ENCODE data around the gene ATP13A3. TPM values are rescaled to one million over a fixed set of nuclear protein-coding genes. Genes with fewer than 3 reads are reported as not detected.

ATP13A3 gene
- polyA plus RNA-seq, 3 donors from 2014 or later, result 5.2 to 8.5 (median 7.3) TPM

- peaks cover 0 to 2% (median 0%) of the 10 kb centered on the region in 6 donors for H3K9me3 Mint-ChIP-seq
- H3K27ac Mint-ChIP-seq, result no peak overlapping the region
- DNase-seq, result no peak
- peak overlapping the region in 2 of 5 donors; percentile 42 to 79 for H3K4me3 Mint-ChIP-seq
- peaks cover 37 to 41% of the 10 kb centered on the region in 2 donors for H3K4me1 Mint-ChIP-seq
- H3K36me3 Mint-ChIP-seq, result peaks cover 0 to 4% (median 0%) of the 10 kb centered on the region in 3 donors
- peaks cover 0 to 16% (median 10%) of the 10 kb centered on the region in 3 donors for H3K27me3 Mint-ChIP-seq (ENCODE audit: low read depth in 3 of 3)
Measured at GRCh38 chr3:194399874-194400411, 86.9 kb downstream of the ATP13A3 start.

DNA sequence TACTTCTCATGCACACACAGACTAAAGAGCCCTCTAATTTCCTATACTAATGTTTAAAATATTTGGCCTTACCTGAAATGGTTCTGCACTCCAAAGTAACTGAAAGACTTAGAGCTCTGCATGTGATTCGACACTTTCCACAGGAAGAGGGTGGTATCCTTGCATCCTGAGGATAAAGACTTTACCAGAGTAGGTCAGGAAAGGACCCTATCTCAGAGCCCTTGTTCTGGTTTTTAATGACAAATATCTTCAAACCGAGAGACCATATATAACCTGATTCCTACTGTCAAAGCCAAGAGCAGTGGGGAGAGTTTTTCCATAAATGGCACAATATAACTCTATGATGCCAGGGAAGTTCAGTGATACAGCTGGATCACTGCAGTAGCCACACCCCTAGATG lies 87.6 kb downstream of the ATP13A3 start, which contains the start of gene GP5:
GP5 (minus strand) TSS at position 101 of the 400 bp plus-strand sequence. CDS start 984 bp downstream, outside the sequence.
- peaks cover 0 to 2% (median 0%) of the 10 kb centered on the region in 6 donors for H3K9me3 Mint-ChIP-seq
- H3K4me1 Mint-ChIP-seq, result peaks cover 36 to 41% of the 10 kb centered on the region in 2 donors
- peak within 1 kb of the TSS; percentile 69 to 85 (median 79) for H3K4me3 Mint-ChIP-seq

GRCh38 chr3:194397757-194398312 lies 89.0 kb downstream of the ATP13A3 start:
- Mint-ChIP-seq H3K27ac (peak overlapping the region in 1 of 6 donors; percentile 16), H3K4me3 (peak overlapping the region; percentile 69 to 85 (median 79)), H3K36me3 (no peaks in the 10 kb centered on the region), H3K9me3 (peaks cover 0 to 2% (median 0%) of the 10 kb centered on the region in 6 donors), H3K4me1 (peaks cover 36 to 41% of the 10 kb centered on the region in 2 donors), H3K27me3 (ENCODE audit: low read depth in 3 of 3) (peaks cover 0 to 17% (median 10%) of the 10 kb centered on the region in 3 donors)
- DNase-seq, result peak; percentile 26 to 42 (median 31)

More for the DNA sequence above, 87.6 kb downstream of the ATP13A3 start, which contains the start of gene GP5:
- Mint-ChIP-seq H3K27me3 (ENCODE audit: low read depth in 3 of 3) (peaks cover 0 to 17% (median 10%) of the 10 kb centered on the region in 3 donors), H3K27ac (peak within 1 kb of the TSS in 1 of 6 donors; percentile 16), H3K36me3 (no peaks in the 10 kb centered on the region)
- no peak for DNase-seq

GRCh38 chr3:194396859-194397756 lies 89.7 kb downstream of the ATP13A3 start:
- no peaks in the 10 kb centered on the region for H3K36me3 Mint-ChIP-seq
- peaks cover 0 to 17% (median 10%) of the 10 kb centered on the region in 3 donors for H3K27me3 Mint-ChIP-seq (ENCODE audit: low read depth in 3 of 3)
- peaks cover 0 to 2% (median 0%) of the 10 kb centered on the region in 6 donors for H3K9me3 Mint-ChIP-seq
- H3K4me3 Mint-ChIP-seq, result peak overlapping the region; percentile 69 to 85 (median 79)
- H3K4me1 Mint-ChIP-seq, result peaks cover 36 to 41% of the 10 kb centered on the region in 2 donors
- peak in 1 of 3 donors; percentile 10 for DNase-seq
- no peak overlapping the region for H3K27ac Mint-ChIP-seq

DNA sequence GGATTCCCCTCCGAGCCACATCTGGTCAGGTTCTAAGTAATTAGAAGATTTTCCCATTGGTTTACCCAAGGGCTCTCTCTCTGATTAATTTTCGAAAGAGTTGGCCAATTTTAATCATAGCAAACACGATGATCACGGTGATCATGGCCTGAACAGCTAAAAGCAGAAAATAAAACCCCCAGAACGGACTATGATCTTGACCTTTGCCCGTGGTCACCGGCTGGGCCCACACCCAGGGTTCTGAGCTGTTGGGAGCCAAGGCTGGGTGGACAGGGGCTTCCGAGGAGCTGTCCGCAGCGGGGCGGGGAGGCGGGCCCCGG lies 90.3 kb downstream of the ATP13A3 start:
- H3K27ac Mint-ChIP-seq, result no peak overlapping the region
- peak overlapping the region; percentile 36 to 81 (median 68) for H3K4me3 Mint-ChIP-seq
- H3K4me1 Mint-ChIP-seq, result peaks cover 36 to 41% of the 10 kb centered on the region in 2 donors
- no peaks in the 10 kb centered on the region for H3K36me3 Mint-ChIP-seq
- peaks cover 0 to 17% (median 10%) of the 10 kb centered on the region in 3 donors for H3K27me3 Mint-ChIP-seq (ENCODE audit: low read depth in 3 of 3)
- H3K9me3 Mint-ChIP-seq, result peaks cover 0 to 2% (median 0%) of the 10 kb centered on the region in 6 donors
- no peak for DNase-seq

DNA sequence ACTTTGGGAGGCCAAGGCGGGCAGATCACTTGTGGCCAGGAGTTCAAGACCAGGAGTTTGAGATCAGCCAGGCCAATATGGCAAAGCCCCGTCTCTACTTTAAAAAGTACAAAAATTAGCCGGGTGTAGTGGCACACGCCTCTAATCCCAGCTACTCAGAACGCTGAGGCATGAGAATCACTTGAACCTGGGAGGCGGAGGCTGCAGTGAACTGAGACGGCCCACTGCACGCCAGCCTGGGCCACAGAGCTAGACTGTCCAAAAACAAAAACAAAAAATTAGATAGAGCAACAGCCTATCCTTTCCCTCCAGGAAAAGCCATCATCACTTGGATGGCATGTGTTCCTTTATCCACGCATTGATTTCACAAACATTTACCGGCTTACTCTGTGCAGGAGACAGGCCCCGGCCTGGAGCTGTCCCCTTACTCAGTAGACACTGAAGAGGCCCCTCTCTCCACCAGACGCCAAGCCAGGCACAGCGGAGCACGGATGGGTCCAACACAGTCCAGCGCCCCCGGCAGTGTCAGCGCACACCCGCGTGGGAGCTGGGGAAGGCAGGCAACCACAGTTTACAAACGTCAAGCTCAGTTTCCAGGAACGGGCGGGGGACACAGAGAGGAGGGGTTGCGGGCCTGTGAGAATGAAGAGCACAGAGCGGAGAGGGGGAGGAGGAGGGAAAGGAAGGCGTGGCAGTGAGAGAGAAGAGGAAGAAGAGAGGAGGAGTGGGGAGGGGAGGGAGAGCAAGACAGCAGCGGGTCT lies 90.8 kb downstream of the ATP13A3 start:
- Mint-ChIP-seq H3K9me3 (peaks cover 0 to 2% (median 0%) of the 10 kb centered on the region in 6 donors), H3K4me3 (peak overlapping the region in 4 of 5 donors; percentile 21 to 81 (median 64)), H3K4me1 (peaks cover 36 to 41% of the 10 kb centered on the region in 2 donors), H3K27ac (no peak overlapping the region), H3K27me3 (ENCODE audit: low read depth in 3 of 3) (peaks cover 0 to 17% (median 10%) of the 10 kb centered on the region in 3 donors), H3K36me3 (no peaks in the 10 kb centered on the region)
- DNase-seq, result no peak

DNA sequence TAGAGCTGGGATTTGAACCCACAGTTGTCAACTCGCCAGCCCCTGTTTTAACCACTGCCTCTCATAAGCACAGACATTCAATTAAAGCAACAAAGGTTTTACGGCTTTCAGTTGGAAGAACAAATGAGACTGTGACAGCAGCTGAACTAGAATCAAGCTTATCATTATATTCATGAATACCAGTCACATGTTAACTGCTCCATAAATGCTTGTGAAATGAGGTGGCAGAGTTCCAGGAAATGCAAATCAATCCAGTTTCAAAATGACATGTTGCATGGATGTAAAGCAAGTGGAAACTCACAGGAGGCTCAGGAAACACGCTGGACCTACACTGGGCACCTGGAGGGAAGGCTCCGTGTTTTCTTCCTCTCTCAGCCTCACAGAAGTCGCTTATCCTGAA lies 91.6 kb downstream of the ATP13A3 start:
- no peak for DNase-seq
- H3K27me3 Mint-ChIP-seq (ENCODE audit: low read depth in 3 of 3), result peaks cover 0 to 17% (median 11%) of the 10 kb centered on the region in 3 donors
- H3K9me3 Mint-ChIP-seq, result peaks cover 0 to 2% (median 0%) of the 10 kb centered on the region in 6 donors
- no peak overlapping the region for H3K27ac Mint-ChIP-seq
- peak overlapping the region in 3 of 5 donors; percentile 13 to 21 (median 19) for H3K4me3 Mint-ChIP-seq
- peaks cover 36 to 39% of the 10 kb centered on the region in 2 donors for H3K4me1 Mint-ChIP-seq
- H3K36me3 Mint-ChIP-seq, result no peaks in the 10 kb centered on the region

DNA sequence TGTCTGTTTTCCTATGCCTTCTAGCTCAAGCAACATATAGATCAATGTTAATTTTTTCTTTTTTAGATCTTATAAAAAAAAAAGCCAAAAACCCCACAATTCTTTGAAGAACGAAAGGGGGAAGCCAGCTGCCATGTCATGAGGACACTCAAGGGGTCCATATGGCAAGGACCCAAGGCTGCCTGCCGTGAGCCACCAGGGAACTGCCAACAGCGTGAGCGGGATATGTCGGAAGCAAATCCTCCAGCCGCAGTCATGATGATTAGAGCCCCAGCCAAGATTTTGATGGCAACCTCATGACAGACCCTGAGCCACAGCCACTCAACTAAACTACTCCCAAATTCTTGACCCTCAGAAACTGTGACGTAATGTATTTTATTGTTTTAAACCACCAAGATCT lies 94.2 kb downstream of the ATP13A3 start:
- Mint-ChIP-seq H3K27me3 (ENCODE audit: low read depth in 3 of 3) (peaks cover 0 to 9% (median 4%) of the 10 kb centered on the region in 3 donors), H3K4me3 (no peak overlapping the region), H3K36me3 (peaks cover 0 to 4% (median 0%) of the 10 kb centered on the region in 3 donors), H3K27ac (no peak overlapping the region), H3K4me1 (peaks cover 13 to 15% of the 10 kb centered on the region in 2 donors), H3K9me3 (no peaks in the 10 kb centered on the region)
- DNase-seq, result no peak

DNA sequence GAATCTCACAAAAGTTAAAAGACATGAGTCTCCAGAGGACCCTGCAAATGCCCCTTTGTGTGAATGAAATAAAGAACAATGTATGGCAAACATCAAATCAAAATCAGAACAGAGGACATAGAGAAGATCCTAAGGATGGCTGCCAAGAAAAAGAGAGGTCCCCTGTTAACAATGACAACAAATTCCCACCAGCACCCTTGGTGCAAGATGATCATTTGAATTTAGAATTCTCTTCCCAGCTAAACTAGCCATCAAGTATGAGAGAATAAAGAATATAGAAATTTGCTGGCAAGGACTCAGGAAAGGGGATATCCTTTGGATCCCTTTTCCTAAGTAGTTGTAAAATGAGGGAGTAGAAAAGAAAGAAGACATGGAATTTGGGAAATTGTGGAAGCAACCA lies 96.0 kb downstream of the ATP13A3 start:
- Mint-ChIP-seq H3K4me1 (peaks cover 2 to 3% of the 10 kb centered on the region in 2 donors), H3K27ac (no peak overlapping the region), H3K4me3 (no peak overlapping the region), H3K27me3 (ENCODE audit: low read depth in 3 of 3) (peaks cover 0 to 8% (median 3%) of the 10 kb centered on the region in 3 donors), H3K36me3 (peaks cover 0 to 4% (median 0%) of the 10 kb centered on the region in 3 donors), H3K9me3 (no peaks in the 10 kb centered on the region)
- DNase-seq, result no peak

DNA sequence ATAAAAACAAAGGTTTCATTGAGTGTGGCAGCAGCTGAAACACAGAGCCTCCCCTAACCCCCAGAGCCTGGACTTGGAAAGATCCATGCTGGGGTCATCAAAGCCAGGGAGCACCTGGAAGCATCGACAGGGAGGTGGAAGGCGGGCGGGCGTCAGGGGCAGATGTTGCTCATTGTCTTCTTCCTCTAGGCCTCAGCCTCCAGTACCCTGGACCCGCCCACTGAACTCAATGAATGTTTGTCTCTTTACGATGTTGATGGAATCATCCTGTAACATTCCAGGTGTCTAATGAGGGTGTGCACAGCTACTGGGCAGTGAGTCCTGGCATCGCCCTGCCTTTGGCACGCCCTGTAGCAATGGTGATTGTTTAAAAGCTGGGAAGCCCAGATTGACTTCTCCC lies 97.5 kb downstream of the ATP13A3 start:
- Mint-ChIP-seq H3K4me3 (no peak overlapping the region), H3K27ac (no peak overlapping the region), H3K27me3 (ENCODE audit: low read depth in 3 of 3) (peaks cover 0 to 5% (median 4%) of the 10 kb centered on the region in 3 donors), H3K4me1 (no peaks in the 10 kb centered on the region), H3K9me3 (no peaks in the 10 kb centered on the region), H3K36me3 (peaks cover 0 to 4% (median 0%) of the 10 kb centered on the region in 3 donors)
- no peak for DNase-seq

- no peak overlapping the region for H3K27ac Mint-ChIP-seq
Measured at GRCh38 chr3:194387926-194388418, 98.8 kb downstream of the ATP13A3 start.

GRCh38 chr3:194387276-194387675 lies 99.5 kb downstream of the ATP13A3 start:
- peaks cover 0 to 6% (median 5%) of the 10 kb centered on the region in 3 donors for H3K27me3 Mint-ChIP-seq (ENCODE audit: low read depth in 3 of 3)
- peaks cover 0 to 4% (median 0%) of the 10 kb centered on the region in 3 donors for H3K36me3 Mint-ChIP-seq
- no peak overlapping the region for H3K27ac Mint-ChIP-seq
- H3K9me3 Mint-ChIP-seq, result no peaks in the 10 kb centered on the region
- no peak overlapping the region for H3K4me3 Mint-ChIP-seq
- DNase-seq, result no peak
- H3K4me1 Mint-ChIP-seq, result no peaks in the 10 kb centered on the region

More at GRCh38 chr3:194387926-194388418, 98.8 kb downstream of the ATP13A3 start:
- no peak for DNase-seq
- H3K36me3 Mint-ChIP-seq, result peaks cover 0 to 4% (median 0%) of the 10 kb centered on the region in 3 donors
- H3K9me3 Mint-ChIP-seq, result no peaks in the 10 kb centered on the region
- H3K4me1 Mint-ChIP-seq, result no peaks in the 10 kb centered on the region
- peaks cover 0 to 6% (median 5%) of the 10 kb centered on the region in 3 donors for H3K27me3 Mint-ChIP-seq (ENCODE audit: low read depth in 3 of 3)
- no peak overlapping the region for H3K4me3 Mint-ChIP-seq

DNA sequence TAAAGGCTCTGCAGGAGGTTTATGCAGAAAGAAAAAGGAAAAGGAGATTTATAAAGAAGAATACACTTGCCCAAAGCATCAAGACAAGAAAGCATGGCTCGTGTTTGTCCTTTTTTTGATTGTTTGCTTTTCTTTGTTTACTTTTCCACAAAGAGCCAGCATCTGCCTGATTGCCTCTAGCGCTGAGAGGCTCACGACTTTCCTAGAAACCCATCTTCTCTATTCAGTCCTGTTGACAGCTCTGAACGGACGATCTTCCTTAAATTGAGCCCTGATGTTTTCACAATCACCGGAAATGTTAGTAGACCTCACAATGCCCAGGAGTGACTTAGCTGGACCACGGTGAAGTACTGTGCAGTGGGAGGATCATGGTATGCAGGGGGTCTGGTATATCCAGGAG lies 100.2 kb downstream of the ATP13A3 start:
- no peaks in the 10 kb centered on the region for H3K9me3 Mint-ChIP-seq
- DNase-seq, result no peak
- H3K27ac Mint-ChIP-seq, result no peak overlapping the region
- peaks cover 0 to 6% (median 5%) of the 10 kb centered on the region in 3 donors for H3K27me3 Mint-ChIP-seq (ENCODE audit: low read depth in 3 of 3)
- H3K36me3 Mint-ChIP-seq, result peaks cover 0 to 4% (median 0%) of the 10 kb centered on the region in 3 donors
- no peaks in the 10 kb centered on the region for H3K4me1 Mint-ChIP-seq
- no peak overlapping the region for H3K4me3 Mint-ChIP-seq

Measured in immature natural killer cell (primary cell).